A673 (cell line): ENCODE results near the gene PLXDC2.

ENCODE experiments used
- EZH2 ChIP-seq: fragments of 200-600 bp; sonication (generic); IDR thresholded peaks from 2 replicates; pipeline ENCODE4 v1.6.1; 2017; ENCODE audit warnings: borderline replicate concordance, low read depth, mild to moderate bottlenecking, mixed read lengths, antibody characterized with exemption, low read length; ENCODE audit not compliant: poor library complexity, severe bottlenecking
- TF ChIP-seq, protein P1 (sequence below): fragments of 300-800, 200-600 bp; sonication (generic); conservative IDR thresholded peaks from 2 replicates; pipeline ENCODE4 v1.5.1; 2017; ENCODE audit warnings: low read depth, mild to moderate bottlenecking, antibody characterized with exemption, low read length, moderate library complexity, mixed read lengths

- TF ChIP-seq, protein P1, sequence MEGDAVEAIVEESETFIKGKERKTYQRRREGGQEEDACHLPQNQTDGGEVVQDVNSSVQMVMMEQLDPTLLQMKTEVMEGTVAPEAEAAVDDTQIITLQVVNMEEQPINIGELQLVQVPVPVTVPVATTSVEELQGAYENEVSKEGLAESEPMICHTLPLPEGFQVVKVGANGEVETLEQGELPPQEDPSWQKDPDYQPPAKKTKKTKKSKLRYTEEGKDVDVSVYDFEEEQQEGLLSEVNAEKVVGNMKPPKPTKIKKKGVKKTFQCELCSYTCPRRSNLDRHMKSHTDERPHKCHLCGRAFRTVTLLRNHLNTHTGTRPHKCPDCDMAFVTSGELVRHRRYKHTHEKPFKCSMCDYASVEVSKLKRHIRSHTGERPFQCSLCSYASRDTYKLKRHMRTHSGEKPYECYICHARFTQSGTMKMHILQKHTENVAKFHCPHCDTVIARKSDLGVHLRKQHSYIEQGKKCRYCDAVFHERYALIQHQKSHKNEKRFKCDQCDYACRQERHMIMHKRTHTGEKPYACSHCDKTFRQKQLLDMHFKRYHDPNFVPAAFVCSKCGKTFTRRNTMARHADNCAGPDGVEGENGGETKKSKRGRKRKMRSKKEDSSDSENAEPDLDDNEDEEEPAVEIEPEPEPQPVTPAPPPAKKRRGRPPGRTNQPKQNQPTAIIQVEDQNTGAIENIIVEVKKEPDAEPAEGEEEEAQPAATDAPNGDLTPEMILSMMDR: no peak
- no peak for TF ChIP-seq EZH2
Measured at GRCh38 chr10:19853831-19854230, 37.6 kb downstream of the PLXDC2 start.
